ENCODE data around the gene OR2AP1.
"Not testable (repeated sequence)": the region's sequence is repeated elsewhere in the genome, so short reads cannot be mapped to it uniquely, and the experiment has no call there.

OR2AP1 gene

GRCh38 chr12:55572168-55572567 lies at the start of gene OR2AP1:
Gene OR2AP1, plus strand, starts transcription at chr12:55572468. Its CDS starts 1,947 bp downstream, at chr12:55574415.
- DNase-seq (ENCODE audit: low spot score) = no peak

- DNase-seq (ENCODE audit: low spot score) = not testable (repeated sequence)
Observed at GRCh38 chr12:55548235-55548634, 24.0 kb upstream of the OR2AP1 start.

DNA sequence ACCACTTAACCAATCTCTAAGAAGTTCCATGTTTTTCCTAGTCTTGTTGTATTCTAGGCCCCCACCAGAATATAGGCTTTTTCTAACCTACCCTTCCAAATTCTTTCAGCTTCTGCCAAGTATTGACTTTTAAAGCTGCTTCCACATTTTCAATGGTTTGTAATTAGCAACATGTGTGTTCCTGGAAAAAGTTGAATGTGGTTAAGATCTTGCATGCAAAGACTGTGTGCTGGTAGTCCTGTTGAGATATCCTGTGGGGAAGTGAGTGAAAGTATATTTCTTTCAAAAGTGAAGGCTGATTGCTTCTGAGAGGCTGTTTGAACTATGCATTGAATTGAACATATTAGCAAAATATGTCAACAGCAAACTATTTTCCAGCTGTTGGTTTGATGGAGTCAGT lies 23.5 kb upstream of the OR2AP1 start:
- no peak for DNase-seq (ENCODE audit: low spot score)

- DNase-seq (ENCODE audit: low spot score) = no peak
Observed at GRCh38 chr12:55549302-55549701, 23.0 kb upstream of the OR2AP1 start, which contains the start of gene OR6C4. Gene OR6C4, plus strand, starts transcription at chr12:55549602. Its CDS starts 1,625 bp downstream, at chr12:55551227.

- no peak for DNase-seq (ENCODE audit: low spot score)
Observed at GRCh38 chr12:55554296-55554695, 18.0 kb upstream of the OR2AP1 start.

- not testable (repeated sequence) for DNase-seq (ENCODE audit: low spot score)
Observed at GRCh38 chr12:55570060-55570459, 2.2 kb upstream of the OR2AP1 start.

GRCh38 chr12:55570689-55571088 lies 1.6 kb upstream of the OR2AP1 start:
- DNase-seq (ENCODE audit: low spot score) = not testable (repeated sequence)

GRCh38 chr12:55582066-55582465 lies 9.8 kb downstream of the OR2AP1 start:
- no peak for DNase-seq (ENCODE audit: low spot score)

DNA sequence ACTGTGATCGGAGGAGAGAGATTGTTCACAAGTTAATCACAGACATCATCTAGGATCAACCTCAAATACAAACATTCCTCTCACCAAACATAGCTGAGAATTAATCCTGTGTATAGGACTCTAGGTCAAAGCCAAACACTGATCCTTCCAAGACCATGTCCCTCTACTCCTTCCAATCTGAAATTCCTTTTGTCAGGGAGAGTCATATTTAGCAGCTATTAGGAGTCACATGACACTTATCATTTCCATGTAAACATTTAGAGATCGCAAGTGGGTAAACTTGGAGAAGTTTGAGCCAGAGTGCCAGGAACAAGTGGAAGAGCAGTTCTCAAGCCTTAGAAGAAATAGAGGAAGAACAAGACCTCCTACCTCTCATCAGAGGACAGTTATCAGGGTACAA lies 13.5 kb downstream of the OR2AP1 start:
- no peak for DNase-seq (ENCODE audit: low spot score)

GRCh38 chr12:55590152-55590551 lies 17.9 kb downstream of the OR2AP1 start:
- not testable (repeated sequence) for DNase-seq (ENCODE audit: low spot score)

DNA sequence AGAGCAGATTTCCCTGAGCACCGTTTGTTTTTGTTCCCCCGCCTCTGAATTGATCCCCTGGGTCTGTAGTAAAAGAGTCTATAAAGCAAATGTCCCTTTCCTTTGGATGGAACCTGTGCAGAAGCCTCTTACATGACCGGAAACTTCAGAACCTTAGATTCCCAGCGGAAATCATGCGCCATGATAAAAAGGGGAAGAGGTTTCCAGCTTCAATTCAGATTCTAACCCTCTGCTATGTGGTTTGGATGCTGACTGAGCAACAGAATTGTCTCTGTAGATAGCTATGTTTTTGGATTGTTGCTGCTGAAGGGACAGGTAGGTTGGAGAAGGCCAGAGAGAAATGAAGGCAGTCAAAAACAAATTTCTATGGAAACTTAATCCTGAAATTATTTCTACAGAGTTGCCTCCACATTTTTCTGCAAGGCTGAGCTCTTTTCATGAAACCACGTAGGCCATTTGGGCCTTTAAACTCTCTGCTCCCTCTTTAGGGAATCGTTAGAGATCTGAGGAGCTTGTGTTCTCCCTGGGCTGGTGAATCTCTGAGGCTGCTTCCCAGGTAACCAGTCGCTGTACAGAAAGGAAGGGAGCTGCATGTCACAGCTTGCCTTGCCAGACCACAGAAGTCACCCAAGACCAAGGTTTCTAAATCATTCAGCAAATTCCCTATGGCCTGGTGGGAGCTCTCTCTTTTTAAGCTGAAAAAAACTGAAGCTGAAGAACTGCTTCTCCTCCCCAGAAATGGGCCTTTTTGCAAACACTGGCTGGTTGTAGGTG lies 35.7 kb downstream of the OR2AP1 start:
- no peak for DNase-seq (ENCODE audit: low spot score)

- DNase-seq (ENCODE audit: low spot score) = no peak
Observed at GRCh38 chr12:55610598-55610997, 38.3 kb downstream of the OR2AP1 start.

GRCh38 chr12:55612646-55613045 lies 40.4 kb downstream of the OR2AP1 start:
- DNase-seq (ENCODE audit: low spot score) = no peak

DNA sequence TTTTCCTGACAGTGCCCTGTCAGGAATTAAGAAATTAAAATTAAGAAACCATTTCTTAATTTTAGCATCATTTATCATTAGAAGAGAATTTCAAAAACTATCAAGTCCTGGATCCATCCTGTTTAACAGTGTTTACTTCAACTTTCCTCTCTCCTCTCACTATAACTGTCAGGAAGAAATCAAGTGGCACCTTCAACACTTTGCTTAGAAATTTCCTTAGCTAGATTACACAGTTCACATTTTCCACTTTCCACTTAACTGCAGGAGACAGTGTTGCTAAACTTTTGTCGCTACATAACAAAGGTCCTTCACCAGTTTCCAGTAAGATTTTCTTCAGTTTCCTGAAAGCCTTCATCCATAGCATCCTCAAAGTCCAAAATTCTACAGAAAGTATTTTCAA lies 42.5 kb downstream of the OR2AP1 start:
- no peak for DNase-seq (ENCODE audit: low spot score)

DNA sequence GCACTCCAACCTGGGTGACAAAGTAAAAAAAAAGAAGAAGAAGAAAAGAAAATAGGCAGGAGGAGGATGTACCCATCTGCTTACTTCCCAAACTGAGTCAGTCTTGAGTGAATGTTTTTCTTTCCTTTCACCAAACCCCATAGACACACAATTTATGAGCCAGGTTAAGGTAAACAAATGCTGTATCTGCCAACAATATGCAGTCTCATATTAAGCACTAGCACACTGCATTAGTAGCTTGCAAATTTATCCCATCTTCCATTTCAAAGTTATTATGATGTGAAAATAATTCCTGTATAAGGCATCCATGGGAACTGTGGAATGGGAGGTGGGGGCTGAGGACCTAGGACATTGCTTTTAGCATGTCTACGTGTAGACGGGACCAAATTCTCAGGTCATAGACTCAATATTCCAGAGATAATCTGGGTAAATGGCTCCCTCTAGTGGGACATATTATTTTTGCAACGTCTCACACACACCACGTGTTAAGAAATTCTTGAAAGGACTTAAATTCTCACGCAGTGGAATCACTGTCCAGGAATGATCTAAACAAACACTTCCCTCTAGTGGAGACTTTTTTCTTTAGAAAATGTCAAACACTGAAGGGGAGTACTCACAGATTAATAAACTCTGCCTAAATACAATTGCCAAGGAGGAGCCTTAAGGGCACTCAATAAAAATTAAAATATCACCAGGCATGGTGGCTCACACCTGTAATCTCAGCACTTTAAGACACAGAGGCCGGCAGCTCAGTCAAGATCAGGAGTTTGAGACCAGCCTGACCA lies 47.3 kb downstream of the OR2AP1 start:
- DNase-seq (ENCODE audit: low spot score) = peak; percentile 91

GRCh38 chr12:55624056-55624455 lies 51.8 kb downstream of the OR2AP1 start:
- no peak for DNase-seq (ENCODE audit: low spot score)
